ENCODE measurements around the gene MAGI3.

Gene MAGI3

DNA sequence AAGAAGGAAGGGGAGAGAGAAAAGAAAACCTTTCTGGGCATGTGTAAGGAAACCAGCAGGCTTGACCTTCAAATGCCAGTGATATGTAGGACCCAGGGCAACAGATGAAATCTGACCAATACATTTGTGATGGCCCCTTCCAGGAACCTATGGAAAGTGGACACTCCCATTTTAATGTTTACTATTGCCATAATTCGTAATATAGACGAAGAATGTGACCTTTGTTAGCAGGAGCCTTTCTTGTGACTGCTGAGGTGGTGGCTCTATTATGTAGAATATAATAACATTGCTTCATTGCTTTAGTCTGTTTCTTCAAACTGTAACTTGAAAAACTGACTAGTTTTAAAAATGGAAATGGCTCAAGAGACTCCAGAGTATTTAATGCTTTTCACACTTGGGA lies 150.8 kb downstream of the MAGI3 start:
- TF ChIP-seq, protein P1, sequence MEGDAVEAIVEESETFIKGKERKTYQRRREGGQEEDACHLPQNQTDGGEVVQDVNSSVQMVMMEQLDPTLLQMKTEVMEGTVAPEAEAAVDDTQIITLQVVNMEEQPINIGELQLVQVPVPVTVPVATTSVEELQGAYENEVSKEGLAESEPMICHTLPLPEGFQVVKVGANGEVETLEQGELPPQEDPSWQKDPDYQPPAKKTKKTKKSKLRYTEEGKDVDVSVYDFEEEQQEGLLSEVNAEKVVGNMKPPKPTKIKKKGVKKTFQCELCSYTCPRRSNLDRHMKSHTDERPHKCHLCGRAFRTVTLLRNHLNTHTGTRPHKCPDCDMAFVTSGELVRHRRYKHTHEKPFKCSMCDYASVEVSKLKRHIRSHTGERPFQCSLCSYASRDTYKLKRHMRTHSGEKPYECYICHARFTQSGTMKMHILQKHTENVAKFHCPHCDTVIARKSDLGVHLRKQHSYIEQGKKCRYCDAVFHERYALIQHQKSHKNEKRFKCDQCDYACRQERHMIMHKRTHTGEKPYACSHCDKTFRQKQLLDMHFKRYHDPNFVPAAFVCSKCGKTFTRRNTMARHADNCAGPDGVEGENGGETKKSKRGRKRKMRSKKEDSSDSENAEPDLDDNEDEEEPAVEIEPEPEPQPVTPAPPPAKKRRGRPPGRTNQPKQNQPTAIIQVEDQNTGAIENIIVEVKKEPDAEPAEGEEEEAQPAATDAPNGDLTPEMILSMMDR (IDR thresholded peaks at IDR 0.05; ENCODE audit: extremely low read depth, insufficient read depth, missing control alignments) = no peak
- in situ Hi-C loops (cut with MboI; ENCODE audit: low pct_unique_long_range_greater_than_20kb, low sequenced_read_pairs, unreplicated experiment) = no loop called here
- no peak for DNase-seq (ENCODE audit: low spot score)

- in situ Hi-C loops (cut with MboI; ENCODE audit: low pct_unique_long_range_greater_than_20kb, low sequenced_read_pairs, unreplicated experiment) = no loop called here
- no peak for DNase-seq (ENCODE audit: low spot score)
- TF ChIP-seq, protein P1 (IDR thresholded peaks at IDR 0.05; ENCODE audit: extremely low read depth, insufficient read depth, missing control alignments) = no peak
Observed at GRCh38 chr1:113542221-113542701, 151.9 kb downstream of the MAGI3 start.

DNA sequence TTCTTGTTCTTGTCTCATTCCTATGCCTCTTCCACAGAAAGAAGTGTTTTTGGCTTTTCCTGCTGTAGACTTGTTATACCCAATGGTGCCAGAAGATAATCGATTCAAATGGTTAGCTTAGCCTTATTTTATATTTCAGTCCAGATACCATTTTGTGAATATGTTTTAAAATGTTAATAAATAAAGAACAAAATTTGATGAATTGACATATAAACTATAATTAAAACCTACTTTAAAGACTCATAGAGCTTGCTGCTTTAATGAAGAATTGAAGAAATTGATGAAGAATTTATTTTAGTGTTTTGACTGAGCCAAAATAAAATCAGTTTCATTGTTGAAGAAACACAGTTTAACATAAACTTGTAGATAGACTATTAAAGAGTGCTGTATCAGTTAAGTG lies 152.8 kb downstream of the MAGI3 start:
- in situ Hi-C loops (cut with MboI; ENCODE audit: low pct_unique_long_range_greater_than_20kb, low sequenced_read_pairs, unreplicated experiment) = no loop called here
- DNase-seq (ENCODE audit: low spot score) = no peak
- TF ChIP-seq, protein P1 (IDR thresholded peaks at IDR 0.05; ENCODE audit: extremely low read depth, insufficient read depth, missing control alignments) = no peak

DNA sequence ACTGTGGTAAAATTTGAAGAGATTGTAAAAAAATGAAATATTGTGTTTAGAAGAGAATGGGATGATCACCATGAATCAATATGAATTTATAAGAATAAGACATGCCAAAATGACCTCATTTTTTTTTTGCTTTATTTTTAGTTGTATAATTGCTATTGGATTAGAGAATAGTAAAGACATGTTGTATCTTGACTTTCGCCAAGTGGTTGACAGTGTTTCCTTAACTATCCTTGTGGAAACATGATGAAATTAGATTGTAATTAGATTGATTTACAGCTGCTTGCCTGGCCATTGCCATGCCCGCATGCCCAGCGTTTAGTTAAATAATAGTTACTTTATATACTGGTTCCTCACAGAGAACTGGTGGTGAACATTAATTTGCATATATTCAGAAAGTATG lies 154.9 kb downstream of the MAGI3 start:
- DNase-seq (ENCODE audit: low spot score) = no peak
- TF ChIP-seq, protein P1 (IDR thresholded peaks at IDR 0.05; ENCODE audit: extremely low read depth, insufficient read depth, missing control alignments) = no peak
- in situ Hi-C loops (cut with MboI; ENCODE audit: low pct_unique_long_range_greater_than_20kb, low sequenced_read_pairs, unreplicated experiment) = no loop called here

DNA sequence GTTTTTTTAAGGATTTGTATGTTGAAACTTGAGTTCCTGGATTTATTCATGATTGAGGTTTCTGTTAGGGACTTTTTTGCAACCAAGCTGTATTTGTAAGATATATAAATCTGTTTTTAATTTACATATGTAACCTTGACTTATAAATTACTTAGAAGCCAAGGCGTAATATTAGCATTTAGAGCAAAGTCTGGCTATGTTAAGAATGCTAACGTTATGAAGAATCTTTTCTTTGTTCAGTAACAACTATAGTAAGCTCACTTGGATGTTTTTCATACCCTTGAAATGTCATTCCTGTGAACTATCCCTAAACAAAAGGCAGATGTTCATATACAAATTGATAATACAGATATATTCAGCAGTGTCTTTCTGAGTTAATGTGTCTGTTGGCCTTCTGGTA lies 155.3 kb downstream of the MAGI3 start:
- DNase-seq (ENCODE audit: low spot score) = no peak
- TF ChIP-seq, protein P1 (IDR thresholded peaks at IDR 0.05; ENCODE audit: extremely low read depth, insufficient read depth, missing control alignments) = no peak
- in situ Hi-C loops (cut with MboI; ENCODE audit: low pct_unique_long_range_greater_than_20kb, low sequenced_read_pairs, unreplicated experiment) = no loop called here

GRCh38 chr1:113551728-113552127 lies 161.4 kb downstream of the MAGI3 start:
- no peak for DNase-seq (ENCODE audit: low spot score)
- TF ChIP-seq, protein P1 (IDR thresholded peaks at IDR 0.05; ENCODE audit: extremely low read depth, insufficient read depth, missing control alignments) = no peak
- in situ Hi-C loops (cut with MboI; ENCODE audit: low pct_unique_long_range_greater_than_20kb, low sequenced_read_pairs, unreplicated experiment) = no loop called here

DNA sequence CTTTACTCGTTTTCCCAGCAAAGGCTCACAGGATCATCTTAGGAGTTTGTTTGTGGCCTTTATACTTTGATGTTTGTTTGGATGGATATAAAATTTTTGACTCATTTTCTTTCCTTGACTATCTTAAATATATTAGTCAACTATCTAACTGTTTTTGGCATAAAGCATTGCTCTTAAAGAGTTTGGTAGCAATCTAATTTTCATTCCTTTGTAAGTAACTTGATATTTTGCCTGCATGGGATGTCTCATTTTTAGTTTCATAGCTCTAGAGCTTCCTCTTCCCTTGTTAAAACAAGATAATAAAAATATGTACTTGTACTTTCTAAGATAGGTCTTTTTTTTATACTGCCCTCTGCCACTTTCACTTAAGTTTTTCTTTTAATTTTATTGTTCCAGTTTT lies 161.9 kb downstream of the MAGI3 start:
- no peak for DNase-seq (ENCODE audit: low spot score)
- TF ChIP-seq, protein P1 (IDR thresholded peaks at IDR 0.05; ENCODE audit: extremely low read depth, insufficient read depth, missing control alignments) = no peak
- in situ Hi-C loops (cut with MboI; ENCODE audit: low pct_unique_long_range_greater_than_20kb, low sequenced_read_pairs, unreplicated experiment) = no loop called here

Data from GM13977 (cell line).